ENCODE measurements around the gene LONP2. TPM values are rescaled to one million over a fixed set of nuclear protein-coding genes. Genes with fewer than 3 reads are reported as not detected.

Gene LONP2
- total and polyA plus RNA-seq, 5 donors from 2014 or later, result 29.1 to 72.9 (median 36.2) TPM

- Histone ChIP-seq H3K36me3 (ENCODE audit: control insufficient read depth, insufficient read depth, low read length) (no peaks in the 10 kb centered on the region), H3K27me3 (ENCODE audit: control insufficient read depth, insufficient read depth, low read length) (no peaks in the 10 kb centered on the region), H3K27ac (ENCODE audit: insufficient read depth, low read length, poor library complexity, severe bottlenecking) (peak overlapping the region; percentile 83), H3K9me3 (ENCODE audit: control insufficient read depth in 2 of 2, low read length in 2 of 2) (no peaks in the 10 kb centered on the region), H3K4me1 (ENCODE audit: control insufficient read depth, insufficient read depth, low read length, poor library complexity, severe bottlenecking) (peaks cover 46% of the 10 kb centered on the region), H3K4me3 (ENCODE audit: low read depth, low read length) (peak overlapping the region; percentile 87)
- no peak for DNase-seq
- H3K27ac Mint-ChIP-seq, result peak overlapping the region; percentile 78 to 98 (median 98)
- ATAC-seq (ENCODE audit: low read depth in 2 of 2), result no peak
- H3K4me3 Mint-ChIP-seq, result peak overlapping the region; percentile 94 to 96 (median 95)
- H3K4me1 Mint-ChIP-seq, result peaks cover 20 to 58% (median 42%) of the 10 kb centered on the region in 4 donors
- no peaks in the 10 kb centered on the region for H3K36me3 Mint-ChIP-seq
- H3K27me3 Mint-ChIP-seq, result no peaks in the 10 kb centered on the region
- H3K9me3 Mint-ChIP-seq, result peaks cover 0 to 8% (median 1%) of the 10 kb centered on the region in 7 donors
Observed at GRCh38 chr16:48244863-48245195, 729 bp downstream of the LONP2 start.

GRCh38 chr16:48246066-48246465, 2.0 kb downstream of the LONP2 start:
- no peak overlapping the region for H3K27ac ChIP-seq (ENCODE audit: insufficient read depth, low read length, poor library complexity, severe bottlenecking)
- no peaks in the 10 kb centered on the region for H3K27me3 ChIP-seq (ENCODE audit: control insufficient read depth, insufficient read depth, low read length)
- H3K4me3 Mint-ChIP-seq, result peak overlapping the region; percentile 17 to 96 (median 94)
- no peaks in the 10 kb centered on the region for H3K9me3 ChIP-seq (ENCODE audit: control insufficient read depth in 2 of 2, low read length in 2 of 2)
- no peaks in the 10 kb centered on the region for H3K27me3 Mint-ChIP-seq
- H3K4me1 Mint-ChIP-seq, result peaks cover 26 to 70% (median 49%) of the 10 kb centered on the region in 4 donors
- DNase-seq (no peak), ATAC-seq (ENCODE audit: low read depth in 2 of 2) (no peak)
- H3K9me3 Mint-ChIP-seq, result peaks cover 0 to 3% (median 0%) of the 10 kb centered on the region in 7 donors
- H3K27ac Mint-ChIP-seq, result peak overlapping the region; percentile 17 to 98 (median 66)
- H3K36me3 Mint-ChIP-seq, result no peaks in the 10 kb centered on the region
- peaks cover 46% of the 10 kb centered on the region for H3K4me1 ChIP-seq (ENCODE audit: control insufficient read depth, insufficient read depth, low read length, poor library complexity, severe bottlenecking)
- H3K36me3 ChIP-seq (ENCODE audit: control insufficient read depth, insufficient read depth, low read length), result no peaks in the 10 kb centered on the region
- peak overlapping the region; percentile 87 for H3K4me3 ChIP-seq (ENCODE audit: low read depth, low read length)

- DNase-seq (no peak), ATAC-seq (ENCODE audit: low read depth in 2 of 2) (no peak)
- H3K4me3 Mint-ChIP-seq, result peak within 1 kb of the TSS; percentile 11 to 96 (median 84)
- Histone ChIP-seq H3K4me1 (ENCODE audit: control insufficient read depth, insufficient read depth, low read length, poor library complexity, severe bottlenecking) (peaks cover 46% of the 10 kb centered on the region), H3K9me3 (ENCODE audit: control insufficient read depth in 2 of 2, low read length in 2 of 2) (no peaks in the 10 kb centered on the region), H3K27me3 (ENCODE audit: control insufficient read depth, insufficient read depth, low read length) (no peaks in the 10 kb centered on the region), H3K36me3 (ENCODE audit: control insufficient read depth, insufficient read depth, low read length) (peaks cover 4% of the 10 kb centered on the region), H3K27ac (ENCODE audit: insufficient read depth, low read length, poor library complexity, severe bottlenecking) (no peak within 1 kb of the TSS), H3K4me3 (ENCODE audit: low read depth, low read length) (peak within 1 kb of the TSS; percentile 87)
- H3K27me3 Mint-ChIP-seq, result no peaks in the 10 kb centered on the region
- peak within 1 kb of the TSS in 2 of 3 donors; percentile 49 to 98 for H3K27ac Mint-ChIP-seq
- peaks cover 0 to 1% (median 0%) of the 10 kb centered on the region in 7 donors for H3K9me3 Mint-ChIP-seq
- H3K36me3 Mint-ChIP-seq, result no peaks in the 10 kb centered on the region
- peaks cover 30 to 78% (median 56%) of the 10 kb centered on the region in 4 donors for H3K4me1 Mint-ChIP-seq
Observed at GRCh38 chr16:48247311-48247710, 3.2 kb downstream of the LONP2 start, which contains the start of gene ABCC11. Gene ABCC11, minus strand, starts transcription at chr16:48247539. Its CDS starts 15,618 bp downstream, at chr16:48231921.

- Histone ChIP-seq H3K4me3 (ENCODE audit: low read depth, low read length) (peak overlapping the region; percentile 29), H3K36me3 (ENCODE audit: control insufficient read depth, insufficient read depth, low read length) (peaks cover 36% of the 10 kb centered on the region), H3K9me3 (ENCODE audit: control insufficient read depth in 2 of 2, low read length in 2 of 2) (no peaks in the 10 kb centered on the region), H3K27me3 (ENCODE audit: control insufficient read depth, insufficient read depth, low read length) (no peaks in the 10 kb centered on the region), H3K27ac (ENCODE audit: insufficient read depth, low read length, poor library complexity, severe bottlenecking) (no peak overlapping the region), H3K4me1 (ENCODE audit: control insufficient read depth, insufficient read depth, low read length, poor library complexity, severe bottlenecking) (peaks cover 27% of the 10 kb centered on the region)
- ATAC-seq (ENCODE audit: low read depth in 2 of 2) (no peak), DNase-seq (no peak)
- Mint-ChIP-seq H3K27me3 (no peaks in the 10 kb centered on the region), H3K36me3 (peaks cover 18% of the 10 kb centered on the region), H3K27ac (peak overlapping the region; percentile 47 to 70 (median 64)), H3K9me3 (no peaks in the 10 kb centered on the region), H3K4me3 (peak overlapping the region in 1 of 4 donors; percentile 44), H3K4me1 (peaks cover 44 to 67% (median 50%) of the 10 kb centered on the region in 4 donors)
Observed at GRCh38 chr16:48250520-48251278, 6.6 kb downstream of the LONP2 start.

GRCh38 chr16:48252013-48252412, 7.9 kb downstream of the LONP2 start:
- Mint-ChIP-seq H3K4me1 (peaks cover 41 to 54% (median 43%) of the 10 kb centered on the region in 4 donors), H3K36me3 (peaks cover 24% of the 10 kb centered on the region), H3K27me3 (no peaks in the 10 kb centered on the region), H3K9me3 (no peaks in the 10 kb centered on the region), H3K4me3 (no peak overlapping the region), H3K27ac (peak overlapping the region in 2 of 3 donors; percentile 78 to 80)
- no peaks in the 10 kb centered on the region for H3K9me3 ChIP-seq (ENCODE audit: control insufficient read depth in 2 of 2, low read length in 2 of 2)
- no peak for ATAC-seq (ENCODE audit: low read depth in 2 of 2)
- DNase-seq, result no peak
- H3K27ac ChIP-seq (ENCODE audit: insufficient read depth, low read length, poor library complexity, severe bottlenecking), result no peak overlapping the region
- H3K27me3 ChIP-seq (ENCODE audit: control insufficient read depth, insufficient read depth, low read length), result no peaks in the 10 kb centered on the region
- peaks cover 44% of the 10 kb centered on the region for H3K36me3 ChIP-seq (ENCODE audit: control insufficient read depth, insufficient read depth, low read length)
- H3K4me1 ChIP-seq (ENCODE audit: control insufficient read depth, insufficient read depth, low read length, poor library complexity, severe bottlenecking), result peaks cover 14% of the 10 kb centered on the region
- H3K4me3 ChIP-seq (ENCODE audit: low read depth, low read length), result no peak overlapping the region

- ATAC-seq (ENCODE audit: low read depth in 2 of 2) (no peak), DNase-seq (no peak)
- H3K27me3 Mint-ChIP-seq, result no peaks in the 10 kb centered on the region
- Histone ChIP-seq H3K36me3 (ENCODE audit: control insufficient read depth, insufficient read depth, low read length) (peaks cover 79% of the 10 kb centered on the region), H3K4me3 (ENCODE audit: low read depth, low read length) (no peak overlapping the region), H3K27ac (ENCODE audit: insufficient read depth, low read length, poor library complexity, severe bottlenecking) (no peak overlapping the region), H3K27me3 (ENCODE audit: control insufficient read depth, insufficient read depth, low read length) (no peaks in the 10 kb centered on the region), H3K9me3 (ENCODE audit: control insufficient read depth in 2 of 2, low read length in 2 of 2) (no peaks in the 10 kb centered on the region), H3K4me1 (ENCODE audit: control insufficient read depth, insufficient read depth, low read length, poor library complexity, severe bottlenecking) (no peaks in the 10 kb centered on the region)
- H3K4me1 Mint-ChIP-seq, result peaks cover 9 to 33% (median 21%) of the 10 kb centered on the region in 4 donors
- H3K9me3 Mint-ChIP-seq, result no peaks in the 10 kb centered on the region
- peaks cover 50% of the 10 kb centered on the region for H3K36me3 Mint-ChIP-seq
- no peak overlapping the region for H3K27ac Mint-ChIP-seq
- no peak overlapping the region for H3K4me3 Mint-ChIP-seq
Observed at GRCh38 chr16:48256579-48257177, 12.6 kb downstream of the LONP2 start.

GRCh38 chr16:48261569-48261968, 17.5 kb downstream of the LONP2 start:
- Mint-ChIP-seq H3K27me3 (no peaks in the 10 kb centered on the region), H3K27ac (no peak overlapping the region), H3K9me3 (peaks cover 0 to 8% (median 0%) of the 10 kb centered on the region in 7 donors), H3K4me1 (peaks cover 8 to 18% (median 12%) of the 10 kb centered on the region in 4 donors), H3K36me3 (peaks cover 61% of the 10 kb centered on the region), H3K4me3 (no peak overlapping the region)
- Histone ChIP-seq H3K27me3 (ENCODE audit: control insufficient read depth, insufficient read depth, low read length) (no peaks in the 10 kb centered on the region), H3K9me3 (ENCODE audit: control insufficient read depth in 2 of 2, low read length in 2 of 2) (no peaks in the 10 kb centered on the region), H3K27ac (ENCODE audit: insufficient read depth, low read length, poor library complexity, severe bottlenecking) (no peak overlapping the region), H3K4me3 (ENCODE audit: low read depth, low read length) (no peak overlapping the region), H3K4me1 (ENCODE audit: control insufficient read depth, insufficient read depth, low read length, poor library complexity, severe bottlenecking) (no peaks in the 10 kb centered on the region), H3K36me3 (ENCODE audit: control insufficient read depth, insufficient read depth, low read length) (peaks cover 77% of the 10 kb centered on the region)
- no peak for ATAC-seq (ENCODE audit: low read depth in 2 of 2)
- no peak for DNase-seq

All from CD4-positive, CD25-positive, alpha-beta regulatory T cell (primary cell).